ENCODE data around the gene C4orf46. TPM values are rescaled to one million over a fixed set of nuclear protein-coding genes. Genes with fewer than 3 reads are reported as not detected.
"Not testable (repeated sequence)": the region's sequence is repeated elsewhere in the genome, so short reads cannot be mapped to it uniquely, and the experiment has no call there.

Gene C4orf46
- 12.6 and 27.9 TPM in 2 replicates for total RNA-seq (2014; rRNA removed; shearing (Covaris generic); ENCODE audit: low replicate concordance)

DNA sequence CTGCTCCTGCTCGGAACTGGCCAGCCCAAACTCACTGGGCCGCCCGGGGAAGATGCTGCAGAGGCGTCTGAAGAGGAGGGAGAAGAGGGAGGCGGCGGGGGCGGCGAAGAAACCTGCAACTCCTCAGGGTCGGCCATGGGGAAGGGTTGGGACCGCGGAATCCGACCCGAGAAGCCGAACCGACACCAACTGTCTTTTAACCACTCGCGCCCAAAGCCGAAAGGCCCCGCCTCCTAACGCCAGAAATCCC, at the start of gene C4orf46:
TSS of gene C4orf46 (minus strand) at position 223 of the 250 bp plus-strand sequence. CDS start at position 137, 86 bp downstream.
- peak within 1 kb of the TSS; percentile 90 for H3K4me2 ChIP-seq (ENCODE audit: low read depth, low read length, poor library complexity, severe bottlenecking)
- no peaks in the 10 kb centered on the region for H3K9me2 ChIP-seq (replicated peaks; ENCODE audit: insufficient read depth, low read length)
- H3K4me3 ChIP-seq (ENCODE audit: low read length) = peak within 1 kb of the TSS; percentile 90
- no peaks in the 10 kb centered on the region for H3K9me3 ChIP-seq (ENCODE audit: low read length)
- peaks cover 16% of the 10 kb centered on the region; the same call in 1 of the 2 replicates for H3K36me3 ChIP-seq (ENCODE audit: insufficient read depth, low read length)
- DNase-seq = no peak
- peaks cover 21% of the 10 kb centered on the region for H3K4me1 ChIP-seq (ENCODE audit: low read length)
- H3K27me3 ChIP-seq (ENCODE audit: low read length) = no peaks in the 10 kb centered on the region
- peak within 1 kb of the TSS; percentile 74 for H3K27ac ChIP-seq (ENCODE audit: low read length)
- peak within 1 kb of the TSS; percentile 88 for H3K9ac ChIP-seq (ENCODE audit: low read length)
- peaks cover 82% of the 10 kb centered on the region for H3K79me2 ChIP-seq (ENCODE audit: low read length)
- peak within 1 kb of the TSS; percentile 92 for H2AFZ ChIP-seq (ENCODE audit: low read length)
- peaks cover 9% of the 10 kb centered on the region; the same call in 1 of the 2 replicates for H4K20me1 ChIP-seq (ENCODE audit: insufficient read depth, low read depth, low read length)

DNA sequence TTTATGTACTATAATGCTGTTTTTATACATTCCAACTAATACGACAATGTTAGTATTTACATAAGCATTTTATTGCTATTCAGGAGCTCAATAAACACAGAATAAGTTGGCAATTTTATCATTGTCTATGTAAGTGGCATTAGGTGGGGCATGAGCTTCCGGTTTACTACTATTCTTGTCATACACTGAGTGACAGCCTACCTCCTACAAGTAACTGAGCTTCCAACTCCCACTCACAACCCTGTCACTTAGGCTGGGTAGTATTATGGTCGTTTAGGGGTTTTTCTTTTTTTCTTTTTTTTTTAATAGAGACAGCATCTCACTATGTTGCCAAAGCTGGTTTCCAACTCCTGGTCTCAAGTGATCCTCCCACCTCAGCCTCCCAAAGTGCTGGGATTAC, 44.1 kb upstream of the C4orf46 start:
- Histone ChIP-seq H3K9ac (ENCODE audit: low read length) (no peak overlapping the region), H3K4me3 (ENCODE audit: low read length) (no peak overlapping the region), H3K4me2 (ENCODE audit: low read depth, low read length, poor library complexity, severe bottlenecking) (no peak overlapping the region), H3K27me3 (ENCODE audit: low read length) (no peaks in the 10 kb centered on the region), H3K4me1 (ENCODE audit: low read length) (no peaks in the 10 kb centered on the region), H4K20me1 (ENCODE audit: insufficient read depth, low read depth, low read length) (no peaks in the 10 kb centered on the region), H3K9me2 (replicated peaks; ENCODE audit: insufficient read depth, low read length) (no peaks in the 10 kb centered on the region), H3K79me2 (ENCODE audit: low read length) (peaks cover 42% of the 10 kb centered on the region), H3K36me3 (ENCODE audit: insufficient read depth, low read length) (peaks cover 83% of the 10 kb centered on the region), H2AFZ (ENCODE audit: low read length) (no peak overlapping the region), H3K27ac (ENCODE audit: low read length) (no peak overlapping the region), H3K9me3 (ENCODE audit: low read length) (no peaks in the 10 kb centered on the region)
- no peak for DNase-seq

GRCh38 chr4:158714937-158715336, 43.2 kb upstream of the C4orf46 start:
- no peak overlapping the region for H2AFZ ChIP-seq (ENCODE audit: low read length)
- H3K27me3 ChIP-seq (ENCODE audit: low read length) = no peaks in the 10 kb centered on the region
- H3K36me3 ChIP-seq (ENCODE audit: insufficient read depth, low read length) = peaks cover 90% of the 10 kb centered on the region
- no peak for DNase-seq
- no peak overlapping the region for H3K9ac ChIP-seq (ENCODE audit: low read length)
- H3K9me3 ChIP-seq (ENCODE audit: low read length) = no peaks in the 10 kb centered on the region
- H3K79me2 ChIP-seq (ENCODE audit: low read length) = peaks cover 35% of the 10 kb centered on the region
- H3K27ac ChIP-seq (ENCODE audit: low read length) = no peak overlapping the region
- H3K9me2 ChIP-seq (replicated peaks; ENCODE audit: insufficient read depth, low read length) = no peaks in the 10 kb centered on the region
- no peak overlapping the region for H3K4me2 ChIP-seq (ENCODE audit: low read depth, low read length, poor library complexity, severe bottlenecking)
- no peaks in the 10 kb centered on the region for H3K4me1 ChIP-seq (ENCODE audit: low read length)
- no peaks in the 10 kb centered on the region for H4K20me1 ChIP-seq (ENCODE audit: insufficient read depth, low read depth, low read length)
- no peak overlapping the region for H3K4me3 ChIP-seq (ENCODE audit: low read length)

DNA sequence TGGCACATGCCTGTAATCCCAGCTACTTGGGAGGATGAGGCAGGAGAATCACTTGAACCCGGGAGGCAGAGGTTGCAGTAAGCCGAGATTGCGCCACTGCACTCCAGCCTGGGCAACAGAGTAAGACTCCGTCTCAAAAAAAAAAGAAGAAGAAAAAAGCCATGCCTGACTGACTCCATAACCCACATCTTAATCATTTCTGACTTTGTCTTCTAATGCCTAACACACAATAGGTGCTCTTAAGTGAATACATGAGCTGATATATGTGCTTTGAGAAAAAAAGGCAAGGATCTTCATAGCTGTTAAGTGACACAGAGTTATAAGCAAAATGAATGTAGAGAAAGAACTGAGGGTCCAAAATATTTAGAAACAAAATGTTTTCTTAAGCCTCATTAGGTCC, 40.9 kb upstream of the C4orf46 start:
- not testable (repeated sequence) for H3K4me2 ChIP-seq (ENCODE audit: low read depth, low read length, poor library complexity, severe bottlenecking); H2AFZ ChIP-seq (ENCODE audit: low read length); H3K4me1 ChIP-seq (ENCODE audit: low read length); H3K9ac ChIP-seq (ENCODE audit: low read length); H4K20me1 ChIP-seq (ENCODE audit: insufficient read depth, low read depth, low read length); DNase-seq; H3K9me3 ChIP-seq (ENCODE audit: low read length); H3K27ac ChIP-seq (ENCODE audit: low read length); H3K9me2 ChIP-seq (replicated peaks; ENCODE audit: insufficient read depth, low read length); H3K27me3 ChIP-seq (ENCODE audit: low read length); H3K4me3 ChIP-seq (ENCODE audit: low read length)
- H3K79me2 ChIP-seq (ENCODE audit: low read length) = peaks cover 12% of the 10 kb centered on the region
- H3K36me3 ChIP-seq (ENCODE audit: insufficient read depth, low read length) = peaks cover 83% of the 10 kb centered on the region

DNA sequence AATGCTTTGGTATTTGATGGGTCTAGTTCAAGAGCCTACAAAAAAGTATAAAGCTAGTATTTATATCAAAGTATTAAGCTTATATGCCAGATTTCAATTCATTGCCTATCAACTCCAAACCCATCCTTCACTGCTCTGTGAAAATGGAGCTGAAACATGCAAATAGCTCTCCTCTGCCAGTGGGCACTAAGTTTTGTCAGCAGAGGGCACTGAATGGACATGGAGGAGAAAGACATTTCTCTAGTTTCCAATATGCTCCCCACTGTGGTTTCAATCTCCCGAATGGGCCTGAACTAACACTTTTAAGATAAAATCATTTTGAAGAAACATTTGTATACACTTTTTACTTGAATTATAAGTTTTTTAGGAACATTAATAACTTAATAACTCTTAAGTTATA, 39.1 kb upstream of the C4orf46 start:
- Histone ChIP-seq H3K9me2 (replicated peaks; ENCODE audit: insufficient read depth, low read length) (no peaks in the 10 kb centered on the region), H2AFZ (ENCODE audit: low read length) (no peak overlapping the region), H3K36me3 (ENCODE audit: insufficient read depth, low read length) (peaks cover 82% of the 10 kb centered on the region), H3K27ac (ENCODE audit: low read length) (no peak overlapping the region), H3K4me3 (ENCODE audit: low read length) (no peak overlapping the region), H4K20me1 (ENCODE audit: insufficient read depth, low read depth, low read length) (no peaks in the 10 kb centered on the region), H3K79me2 (ENCODE audit: low read length) (peaks cover 2% of the 10 kb centered on the region; the same call in 1 of the 2 replicates), H3K9ac (ENCODE audit: low read length) (no peak overlapping the region), H3K4me1 (ENCODE audit: low read length) (no peaks in the 10 kb centered on the region), H3K27me3 (ENCODE audit: low read length) (no peaks in the 10 kb centered on the region), H3K4me2 (ENCODE audit: low read depth, low read length, poor library complexity, severe bottlenecking) (no peak overlapping the region), H3K9me3 (ENCODE audit: low read length) (no peaks in the 10 kb centered on the region)
- no peak for DNase-seq

- Histone ChIP-seq H3K4me3 (ENCODE audit: low read length) (no peak overlapping the region), H3K27ac (ENCODE audit: low read length) (no peak overlapping the region), H4K20me1 (ENCODE audit: insufficient read depth, low read depth, low read length) (no peaks in the 10 kb centered on the region), H3K79me2 (ENCODE audit: low read length) (no peaks in the 10 kb centered on the region), H3K9ac (ENCODE audit: low read length) (no peak overlapping the region), H3K4me1 (ENCODE audit: low read length) (no peaks in the 10 kb centered on the region), H3K9me2 (replicated peaks; ENCODE audit: insufficient read depth, low read length) (no peaks in the 10 kb centered on the region), H3K36me3 (ENCODE audit: insufficient read depth, low read length) (peaks cover 28% of the 10 kb centered on the region), H3K9me3 (ENCODE audit: low read length) (no peaks in the 10 kb centered on the region), H3K27me3 (ENCODE audit: low read length) (no peaks in the 10 kb centered on the region), H2AFZ (ENCODE audit: low read length) (no peak overlapping the region), H3K4me2 (ENCODE audit: low read depth, low read length, poor library complexity, severe bottlenecking) (no peak overlapping the region)
- no peak for DNase-seq
Observed at GRCh38 chr4:158704274-158704673, 32.6 kb upstream of the C4orf46 start.

DNA sequence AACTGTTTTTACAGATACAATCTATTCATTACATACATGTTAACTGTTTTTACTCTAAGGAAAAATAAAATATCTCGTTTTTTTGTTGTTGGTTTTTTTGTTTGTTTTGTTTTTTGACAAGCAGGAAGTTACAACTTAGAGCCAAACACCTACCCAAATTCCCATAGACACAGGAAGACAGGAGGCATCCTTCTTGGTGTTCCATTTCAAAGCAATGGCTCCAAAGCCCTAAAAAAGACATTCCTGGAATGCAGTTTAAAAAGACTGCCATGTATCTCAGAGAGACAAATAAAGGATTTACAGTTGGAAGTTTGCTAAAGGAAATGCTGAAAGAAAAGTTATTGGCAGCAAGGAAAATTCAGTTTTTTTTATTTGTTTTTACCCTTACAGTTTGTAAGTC, 17.1 kb upstream of the C4orf46 start:
- H3K4me2 ChIP-seq (ENCODE audit: low read depth, low read length, poor library complexity, severe bottlenecking) = no peak overlapping the region
- H4K20me1 ChIP-seq (ENCODE audit: insufficient read depth, low read depth, low read length) = no peaks in the 10 kb centered on the region
- H3K4me1 ChIP-seq (ENCODE audit: low read length) = no peaks in the 10 kb centered on the region
- H3K79me2 ChIP-seq (ENCODE audit: low read length) = no peaks in the 10 kb centered on the region
- H3K27ac ChIP-seq (ENCODE audit: low read length) = no peak overlapping the region
- DNase-seq = no peak
- no peaks in the 10 kb centered on the region for H3K27me3 ChIP-seq (ENCODE audit: low read length)
- no peak overlapping the region for H3K4me3 ChIP-seq (ENCODE audit: low read length)
- no peaks in the 10 kb centered on the region for H3K9me3 ChIP-seq (ENCODE audit: low read length)
- no peak overlapping the region for H2AFZ ChIP-seq (ENCODE audit: low read length)
- H3K9me2 ChIP-seq (replicated peaks; ENCODE audit: insufficient read depth, low read length) = no peaks in the 10 kb centered on the region
- H3K36me3 ChIP-seq (ENCODE audit: insufficient read depth, low read length) = peaks cover 4% of the 10 kb centered on the region
- H3K9ac ChIP-seq (ENCODE audit: low read length) = no peak overlapping the region

DNA sequence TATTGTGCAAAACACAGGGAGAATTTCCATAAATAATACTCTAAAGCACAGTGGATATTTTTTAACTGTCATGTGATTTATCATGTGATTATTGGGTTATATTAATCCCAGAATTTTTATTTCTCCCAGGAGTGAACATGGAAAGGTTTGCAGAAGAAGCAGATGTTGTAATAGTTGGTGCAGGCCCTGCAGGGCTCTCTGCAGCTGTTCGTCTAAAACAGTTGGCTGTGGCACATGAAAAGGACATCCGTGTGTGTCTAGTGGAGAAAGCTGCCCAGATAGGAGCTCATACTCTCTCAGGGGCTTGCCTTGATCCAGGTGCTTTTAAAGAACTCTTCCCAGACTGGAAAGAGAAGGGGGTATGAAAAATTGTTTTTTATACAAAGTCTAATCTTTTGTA, 10.4 kb upstream of the C4orf46 start:
- no peak for DNase-seq
- H3K9me3 ChIP-seq (ENCODE audit: low read length) = no peaks in the 10 kb centered on the region
- peaks cover 20% of the 10 kb centered on the region for H3K79me2 ChIP-seq (ENCODE audit: low read length)

DNA sequence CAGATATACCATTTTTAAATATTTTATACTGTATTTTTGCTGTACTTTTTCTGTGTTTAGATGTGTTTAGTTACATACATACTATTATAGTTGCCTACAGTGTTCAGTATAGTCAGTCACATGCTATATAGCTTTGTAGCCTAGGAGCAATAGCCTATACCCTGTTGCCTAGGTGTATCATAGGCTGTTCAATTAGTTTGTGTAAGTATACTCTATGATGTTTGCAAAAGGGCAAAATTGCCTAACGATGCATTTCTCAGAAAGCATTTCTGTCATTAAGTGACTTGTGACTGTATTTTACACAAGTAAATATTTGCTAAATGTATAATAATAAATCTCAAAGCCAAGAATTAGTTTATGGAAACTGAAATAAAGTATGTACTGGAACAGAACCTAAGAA, 9.9 kb upstream of the C4orf46 start:
- Histone ChIP-seq H3K4me2 (ENCODE audit: low read depth, low read length, poor library complexity, severe bottlenecking) (no peak overlapping the region), H3K4me3 (ENCODE audit: low read length) (no peak overlapping the region), H3K36me3 (ENCODE audit: insufficient read depth, low read length) (peaks cover 4% of the 10 kb centered on the region), H3K79me2 (ENCODE audit: low read length) (peaks cover 24% of the 10 kb centered on the region), H3K9ac (ENCODE audit: low read length) (no peak overlapping the region), H3K9me3 (ENCODE audit: low read length) (no peaks in the 10 kb centered on the region), H2AFZ (ENCODE audit: low read length) (no peak overlapping the region), H3K9me2 (replicated peaks; ENCODE audit: insufficient read depth, low read length) (no peaks in the 10 kb centered on the region), H3K4me1 (ENCODE audit: low read length) (no peaks in the 10 kb centered on the region), H3K27ac (ENCODE audit: low read length) (no peak overlapping the region), H4K20me1 (ENCODE audit: insufficient read depth, low read depth, low read length) (no peaks in the 10 kb centered on the region), H3K27me3 (ENCODE audit: low read length) (no peaks in the 10 kb centered on the region)
- peak; percentile 24 for DNase-seq

More for the DNA sequence above, 10.4 kb upstream of the C4orf46 start:
- H3K4me1 ChIP-seq (ENCODE audit: low read length) = no peaks in the 10 kb centered on the region
- H2AFZ ChIP-seq (ENCODE audit: low read length) = no peak overlapping the region
- H3K9me2 ChIP-seq (replicated peaks; ENCODE audit: insufficient read depth, low read length) = no peaks in the 10 kb centered on the region
- no peak overlapping the region for H3K27ac ChIP-seq (ENCODE audit: low read length)
- H3K9ac ChIP-seq (ENCODE audit: low read length) = no peak overlapping the region
- no peaks in the 10 kb centered on the region for H3K27me3 ChIP-seq (ENCODE audit: low read length)
- peaks cover 4% of the 10 kb centered on the region for H3K36me3 ChIP-seq (ENCODE audit: insufficient read depth, low read length)
- no peaks in the 10 kb centered on the region for H4K20me1 ChIP-seq (ENCODE audit: insufficient read depth, low read depth, low read length)
- H3K4me3 ChIP-seq (ENCODE audit: low read length) = no peak overlapping the region
- H3K4me2 ChIP-seq (ENCODE audit: low read depth, low read length, poor library complexity, severe bottlenecking) = no peak overlapping the region

Data from Karpas-422 (cell line).